ENCODE measurements around the gene SYP.

SYP gene

GRCh38 chrX:49247916-49248811 lies 48.2 kb upstream of the SYP start:
- Histone ChIP-seq H3K27me3 (ENCODE audit: insufficient read depth, low read length, poor library complexity) (no peaks in the 10 kb centered on the region), H2AFZ (ENCODE audit: low read depth, low read length) (no peak overlapping the region), H3K27ac (ENCODE audit: low read length) (no peak overlapping the region), H3K79me2 (ENCODE audit: insufficient read depth, low read length) (no peaks in the 10 kb centered on the region), H4K20me1 (ENCODE audit: insufficient read depth, low read length) (no peaks in the 10 kb centered on the region), H3K4me1 (ENCODE audit: insufficient read depth, low read length) (no peaks in the 10 kb centered on the region), H3K9me3 (ENCODE audit: insufficient read depth, low read length, severe bottlenecking) (no peaks in the 10 kb centered on the region), H3K36me3 (ENCODE audit: insufficient read depth, low read length) (peaks cover 28% of the 10 kb centered on the region), H3K9ac (ENCODE audit: low read depth, low read length) (no peak overlapping the region), H3K4me3 (ENCODE audit: low read depth in 1 of 2, low read length in 2 of 2) (no peak overlapping the region), H3K4me2 (ENCODE audit: insufficient read depth, low read length) (no peak overlapping the region)
- DNase-seq = no peak
- TF ChIP-seq CTCF (IDR thresholded peaks at IDR 0.05; ENCODE audit: borderline replicate concordance, extremely low read depth, low read length, poor library complexity, severe bottlenecking) (no peak), EZH2 (IDR thresholded peaks at IDR 0.05; ENCODE audit: borderline replicate concordance, low read depth, low read length, severe bottlenecking) (no peak)
- no peak for ATAC-seq (ENCODE audit: insufficient read depth, low read depth)

GRCh38 chrX:49247346-49247745 lies 47.4 kb upstream of the SYP start:
- peaks cover 35% of the 10 kb centered on the region for H3K36me3 ChIP-seq (ENCODE audit: insufficient read depth, low read length)
- ATAC-seq (ENCODE audit: insufficient read depth, low read depth) (no peak), DNase-seq (no peak)
- H3K4me2 ChIP-seq (ENCODE audit: insufficient read depth, low read length) = no peak overlapping the region
- H3K27ac ChIP-seq (ENCODE audit: low read length) = no peak overlapping the region
- no peak overlapping the region for H3K4me3 ChIP-seq (ENCODE audit: low read depth in 1 of 2, low read length in 2 of 2)
- no peak overlapping the region for H3K9ac ChIP-seq (ENCODE audit: low read depth, low read length)
- H2AFZ ChIP-seq (ENCODE audit: low read depth, low read length) = no peak overlapping the region
- H3K4me1 ChIP-seq (ENCODE audit: insufficient read depth, low read length) = no peaks in the 10 kb centered on the region
- H3K27me3 ChIP-seq (ENCODE audit: insufficient read depth, low read length, poor library complexity) = no peaks in the 10 kb centered on the region
- no peaks in the 10 kb centered on the region for H4K20me1 ChIP-seq (ENCODE audit: insufficient read depth, low read length)
- TF ChIP-seq CTCF (IDR thresholded peaks at IDR 0.05; ENCODE audit: borderline replicate concordance, extremely low read depth, low read length, poor library complexity, severe bottlenecking) (no peak), EZH2 (IDR thresholded peaks at IDR 0.05; ENCODE audit: borderline replicate concordance, low read depth, low read length, severe bottlenecking) (no peak)
- H3K79me2 ChIP-seq (ENCODE audit: insufficient read depth, low read length) = no peaks in the 10 kb centered on the region
- no peaks in the 10 kb centered on the region for H3K9me3 ChIP-seq (ENCODE audit: insufficient read depth, low read length, severe bottlenecking)

- no peaks in the 10 kb centered on the region for H3K27me3 ChIP-seq (ENCODE audit: insufficient read depth, low read length, poor library complexity)
- H3K36me3 ChIP-seq (ENCODE audit: insufficient read depth, low read length) = peaks cover 35% of the 10 kb centered on the region
- H4K20me1 ChIP-seq (ENCODE audit: insufficient read depth, low read length) = no peaks in the 10 kb centered on the region
- no peaks in the 10 kb centered on the region for H3K9me3 ChIP-seq (ENCODE audit: insufficient read depth, low read length, severe bottlenecking)
- no peak for TF ChIP-seq EZH2 (IDR thresholded peaks at IDR 0.05; ENCODE audit: borderline replicate concordance, low read depth, low read length, severe bottlenecking)
- TF ChIP-seq CTCF (IDR thresholded peaks at IDR 0.05; ENCODE audit: borderline replicate concordance, extremely low read depth, low read length, poor library complexity, severe bottlenecking) = no peak
- no peaks in the 10 kb centered on the region for H3K4me1 ChIP-seq (ENCODE audit: insufficient read depth, low read length)
- no peak for ATAC-seq (ENCODE audit: insufficient read depth, low read depth)
- H3K4me2 ChIP-seq (ENCODE audit: insufficient read depth, low read length) = no peak overlapping the region
- H3K27ac ChIP-seq (ENCODE audit: low read length) = no peak overlapping the region
- no peak overlapping the region for H3K9ac ChIP-seq (ENCODE audit: low read depth, low read length)
- DNase-seq = no peak
- H3K4me3 ChIP-seq (ENCODE audit: low read depth in 1 of 2, low read length in 2 of 2) = no peak overlapping the region
- no peaks in the 10 kb centered on the region for H3K79me2 ChIP-seq (ENCODE audit: insufficient read depth, low read length)
- H2AFZ ChIP-seq (ENCODE audit: low read depth, low read length) = no peak overlapping the region
Observed at GRCh38 chrX:49246541-49246940, 46.5 kb upstream of the SYP start.
